Prostate gland (tissue), 2 donors: ENCODE measurements around the gene HMGB4.

Source experiments
- CTCF ChIP-seq, 4 experiments: fragments of 200-600 bp in 2 of 4; fragments of 450-650 bp in 2 of 4; sonication (generic) in 2 of 4; IDR thresholded peaks; 1 replicate in 3 of 4; 2 replicates in 1 of 4; pipeline ENCODE4 v1.5.1; 2016 to 2019; ENCODE audit warnings: antibody characterized with exemption in 4 of 4, mild to moderate bottlenecking in 2 of 4, moderate library complexity in 2 of 4
- POLR2A ChIP-seq: fragments of 450-650 bp; IDR thresholded peaks from one replicate; pipeline ENCODE4 v1.6.1; 2016; ENCODE audit warnings: antibody characterized with exemption, mild to moderate bottlenecking

- no peak for TF ChIP-seq CTCF (IDR thresholded peaks at IDR 0.05)
- TF ChIP-seq POLR2A, result no peak
Measured at GRCh38 chr1:33824321-33824720, 39.6 kb upstream of the HMGB4 start.
